Measurements from ENCODE around the gene RAVER2. TPM values are rescaled to one million over a fixed set of nuclear protein-coding genes. Genes with fewer than 3 reads are reported as not detected.

RAVER2 gene
- polyA plus RNA-seq, 1 donor (not counting 4 experiments of a cell fraction or from before 2014, with no cell fraction given) = 9.1 TPM

- Histone ChIP-seq H3K9me3 (ENCODE audit: control insufficient read depth, low read depth, low read length) (no peaks in the 10 kb centered on the region), H3K36me3 (ENCODE audit: control insufficient read depth in 2 of 2, extremely low read depth in 1 of 2, insufficient read depth in 2 of 2, low read length in 2 of 2) (no peaks in the 10 kb centered on the region), H3K4me2 (ENCODE audit: control insufficient read depth, extremely low read depth, insufficient read depth, low read depth, low read length) (no peak overlapping the region), H3K79me2 (ENCODE audit: control insufficient read depth, insufficient read depth, low read length) (no peaks in the 10 kb centered on the region), H3K9me1 (ENCODE audit: control insufficient read depth, extremely low read depth, insufficient read depth, low read length) (no peaks in the 10 kb centered on the region), H3K4me1 (ENCODE audit: control insufficient read depth, extremely low read depth, insufficient read depth, low read length) (no peaks in the 10 kb centered on the region), H3K27me3 (ENCODE audit: control insufficient read depth, extremely low read depth, insufficient read depth, low read length) (no peaks in the 10 kb centered on the region), H3K4me3 (ENCODE audit: control insufficient read depth in 2 of 3, extremely low read depth in 1 of 3, insufficient read depth in 2 of 3, low read depth in 1 of 3, low read length in 3 of 3) (no peak overlapping the region), H2AFZ (ENCODE audit: control insufficient read depth, low read length) (no peak overlapping the region), H3K9ac (ENCODE audit: control insufficient read depth, extremely low read depth, insufficient read depth, low read length) (no peak overlapping the region), H4K20me1 (ENCODE audit: control insufficient read depth, extremely low read depth, insufficient read depth, low read length) (no peaks in the 10 kb centered on the region), H3K27ac (ENCODE audit: control insufficient read depth, insufficient read depth, low read length) (no peak overlapping the region)
- FAIRE-seq (no peak), DNase-seq (ENCODE audit: low read depth, low spot score) (no peak)
- TF ChIP-seq CTCF (optimal IDR thresholded peaks at IDR 0.05 in 1 of 3, IDR thresholded peaks at IDR 0.05 in 1 of 3, conservative IDR thresholded peaks at IDR 0.05 in 1 of 3; ENCODE audit: extremely low read depth in 1 of 3, insufficient read depth in 2 of 3, low read length in 3 of 3) = no peak
- no peak for TF ChIP-seq EZH2 (IDR thresholded peaks at IDR 0.05; ENCODE audit: low read length)
- dilution Hi-C loops (cut with MboI; ENCODE audit: extremely low pct_ligation_motif_present, low sequenced_read_pairs) = no loop called here
Observed at GRCh38 chr1:64712049-64712448, 32.8 kb upstream of the RAVER2 start.

GRCh38 chr1:64715186-64715585 lies 29.7 kb upstream of the RAVER2 start:
- H3K9ac ChIP-seq (ENCODE audit: control insufficient read depth, extremely low read depth, insufficient read depth, low read length) = no peak overlapping the region
- dilution Hi-C loops (cut with MboI; ENCODE audit: extremely low pct_ligation_motif_present, low sequenced_read_pairs) = no loop called here
- FAIRE-seq = no peak

More at GRCh38 chr1:64715186-64715585, 29.7 kb upstream of the RAVER2 start:
- no peaks in the 10 kb centered on the region for H3K9me1 ChIP-seq (ENCODE audit: control insufficient read depth, extremely low read depth, insufficient read depth, low read length)
- H3K79me2 ChIP-seq (ENCODE audit: control insufficient read depth, insufficient read depth, low read length) = no peaks in the 10 kb centered on the region
- H3K4me2 ChIP-seq (ENCODE audit: control insufficient read depth, extremely low read depth, insufficient read depth, low read depth, low read length) = no peak overlapping the region
- no peak overlapping the region for H3K4me3 ChIP-seq (ENCODE audit: control insufficient read depth in 2 of 3, extremely low read depth in 1 of 3, insufficient read depth in 2 of 3, low read depth in 1 of 3, low read length in 3 of 3)
- H2AFZ ChIP-seq (ENCODE audit: control insufficient read depth, low read length) = no peak overlapping the region
- no peaks in the 10 kb centered on the region for H3K4me1 ChIP-seq (ENCODE audit: control insufficient read depth, extremely low read depth, insufficient read depth, low read length)
- DNase-seq (ENCODE audit: low read depth, low spot score) = no peak
- no peaks in the 10 kb centered on the region for H4K20me1 ChIP-seq (ENCODE audit: control insufficient read depth, extremely low read depth, insufficient read depth, low read length)
- peaks cover 1% of the 10 kb centered on the region for H3K27me3 ChIP-seq (ENCODE audit: control insufficient read depth, extremely low read depth, insufficient read depth, low read length)
- H3K27ac ChIP-seq (ENCODE audit: control insufficient read depth, insufficient read depth, low read length) = no peak overlapping the region
- TF ChIP-seq CTCF (optimal IDR thresholded peaks at IDR 0.05 in 1 of 3, IDR thresholded peaks at IDR 0.05 in 1 of 3, conservative IDR thresholded peaks at IDR 0.05 in 1 of 3; ENCODE audit: extremely low read depth in 1 of 3, insufficient read depth in 2 of 3, low read length in 3 of 3) (no peak), EZH2 (IDR thresholded peaks at IDR 0.05; ENCODE audit: low read length) (no peak)
- no peaks in the 10 kb centered on the region for H3K36me3 ChIP-seq (ENCODE audit: control insufficient read depth in 2 of 2, extremely low read depth in 1 of 2, insufficient read depth in 2 of 2, low read length in 2 of 2)
- H3K9me3 ChIP-seq (ENCODE audit: control insufficient read depth, low read depth, low read length) = no peaks in the 10 kb centered on the region

All from keratinocyte (primary cell).